Occipital lobe (tissue), 2 donors: ENCODE data around the gene RBM6. TPM values are rescaled to one million over a fixed set of nuclear protein-coding genes. Genes with fewer than 3 reads are reported as not detected.
A peak's percentile ranks its signal among the peaks of the same experiment; 100 is the strongest.
"Not testable (repeated sequence)": the region's sequence is repeated elsewhere in the genome, so short reads cannot be mapped to it uniquely, and the experiment has no call there.

Experiments used
- DNase-seq: peaks from one replicate; lab custom pipeline; 2025; lab: John Stamatoyannopoulos, UW
- total RNA-seq: library from RNA; depleted of rRNA; stranded (reverse); fragments of >200 nt; gene quantifications from one replicate; pipeline ENCODE4 v1.2.3, GENCODE V29; 2014

The RBM6 gene
- 83.3 TPM for total RNA-seq

GRCh38 chr3:49939858-49940666 lies at the start of gene RBM6:
Gene RBM6, plus strand, starts transcription at chr3:49940150. Its CDS starts 22,492 bp downstream, at chr3:49962642.
- peak; percentile 99 for DNase-seq

GRCh38 chr3:49895791-49896190 lies 44.2 kb upstream of the RBM6 start:
- DNase-seq: no peak

GRCh38 chr3:49896345-49896744 lies 43.6 kb upstream of the RBM6 start:
- no peak for DNase-seq

- DNase-seq: no peak
These were observed 41.0 kb upstream of the RBM6 start for GRCh38 chr3:49898991-49899390.

- no peak for DNase-seq
These were observed 40.1 kb upstream of the RBM6 start for GRCh38 chr3:49899815-49900214.

GRCh38 chr3:49900491-49901153 lies 39.3 kb upstream of the RBM6 start:
- no peak for DNase-seq

GRCh38 chr3:49901366-49902339 lies 38.3 kb upstream of the RBM6 start:
- no peak for DNase-seq

GRCh38 chr3:49902511-49903345 lies 37.2 kb upstream of the RBM6 start:
- DNase-seq: no peak

GRCh38 chr3:49903451-49904424 lies 36.2 kb upstream of the RBM6 start, which contains the start of gene MST1R:
Gene MST1R, minus strand, starts transcription at chr3:49903873. Its CDS starts 264 bp downstream, at chr3:49903609.
- DNase-seq: no peak

GRCh38 chr3:49904448-49904847 lies 35.5 kb upstream of the RBM6 start:
- not testable (repeated sequence) for DNase-seq

GRCh38 chr3:49906073-49906743 lies 33.7 kb upstream of the RBM6 start:
- DNase-seq: peak; percentile 41

- DNase-seq: no peak
These were observed 31.4 kb upstream of the RBM6 start for GRCh38 chr3:49908373-49909199.

- DNase-seq: no peak
These were observed 29.4 kb upstream of the RBM6 start for GRCh38 chr3:49910409-49911123.

- DNase-seq: no peak
These were observed 28.9 kb upstream of the RBM6 start for GRCh38 chr3:49911124-49911420.

- no peak for DNase-seq
These were observed 28.3 kb upstream of the RBM6 start for GRCh38 chr3:49911611-49912010.

- no peak for DNase-seq
These were observed 27.1 kb upstream of the RBM6 start for GRCh38 chr3:49912881-49913281.

- no peak for DNase-seq
These were observed 25.0 kb upstream of the RBM6 start for GRCh38 chr3:49914906-49915305.

- DNase-seq: no peak
These were observed 23.3 kb upstream of the RBM6 start for GRCh38 chr3:49916686-49917085.
